ENCODE results near the gene ESYT2.
"Not testable (repeated sequence)": the region's sequence is repeated elsewhere in the genome, so short reads cannot be mapped to it uniquely, and the experiment has no call there.

ESYT2 gene

DNA sequence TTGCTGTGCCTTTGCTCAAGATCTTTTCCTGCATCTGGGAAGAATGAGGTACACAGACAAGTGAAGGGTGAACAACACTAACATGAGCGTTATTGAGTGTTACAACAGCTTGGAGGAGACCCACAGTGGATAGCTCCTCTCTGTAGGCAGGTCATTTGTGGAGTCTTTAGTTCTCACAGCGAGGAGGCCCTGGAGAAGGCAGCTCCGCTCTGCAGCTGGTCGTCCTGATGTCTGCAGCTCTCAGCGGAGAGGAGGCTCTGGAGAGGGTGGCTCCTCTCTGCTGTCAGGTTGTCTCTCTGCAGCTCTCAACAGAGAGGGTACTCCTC lies 20.1 kb upstream of the ESYT2 start:
- TF ChIP-seq CTCF (conservative IDR thresholded peaks at IDR 0.05) = no peak
- no peak overlapping the region for H3K27ac ChIP-seq

DNA sequence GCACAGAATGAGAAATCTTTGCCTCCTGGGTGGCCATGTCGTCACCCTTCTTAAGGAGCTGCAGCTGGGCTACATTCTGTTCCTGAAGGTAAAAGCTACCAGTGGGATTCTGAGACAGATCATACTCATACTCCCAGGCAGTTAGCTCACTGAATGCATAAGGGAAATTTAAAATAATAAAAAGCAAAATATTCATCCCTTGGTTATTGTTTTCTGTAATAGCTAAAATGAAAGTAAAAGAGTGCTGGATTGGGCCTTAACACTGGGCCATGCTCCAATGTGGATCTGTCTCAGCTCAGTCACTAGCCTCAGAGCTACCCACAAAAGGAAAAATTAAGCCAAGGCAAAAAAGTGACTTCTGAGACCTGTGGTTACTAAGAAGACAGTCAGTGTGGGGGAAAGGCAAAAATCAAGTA lies 18.1 kb upstream of the ESYT2 start:
- TF ChIP-seq CTCF (conservative IDR thresholded peaks at IDR 0.05) = no peak

DNA sequence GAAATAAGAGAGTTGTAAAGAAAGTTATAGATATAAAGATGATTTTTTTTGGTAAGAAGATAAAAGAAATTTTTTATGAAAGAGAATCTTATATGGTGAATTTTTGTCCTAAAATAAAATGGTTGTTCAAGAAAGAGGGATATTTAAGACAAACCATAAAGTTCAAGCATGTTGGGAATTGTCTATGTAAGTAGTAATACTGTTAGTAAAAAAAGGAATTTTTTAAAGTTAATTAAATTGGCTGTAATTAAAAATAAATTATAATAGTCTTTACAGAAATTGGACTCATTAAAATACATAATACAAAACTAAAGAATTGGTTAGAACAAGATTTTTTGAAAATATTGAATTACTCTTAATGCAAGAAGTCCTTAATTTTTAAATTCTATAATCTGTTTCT lies 17.0 kb upstream of the ESYT2 start:
- H3K27ac ChIP-seq = no peak overlapping the region
- TF ChIP-seq CTCF (conservative IDR thresholded peaks at IDR 0.05) = no peak

More for the DNA sequence above, 18.1 kb upstream of the ESYT2 start:
- no peak overlapping the region for H3K27ac ChIP-seq

- no peak for TF ChIP-seq CTCF (conservative IDR thresholded peaks at IDR 0.05)
- no peak overlapping the region for H3K27ac ChIP-seq
These were observed 14.5 kb upstream of the ESYT2 start for GRCh38 chr7:158843771-158844170.

DNA sequence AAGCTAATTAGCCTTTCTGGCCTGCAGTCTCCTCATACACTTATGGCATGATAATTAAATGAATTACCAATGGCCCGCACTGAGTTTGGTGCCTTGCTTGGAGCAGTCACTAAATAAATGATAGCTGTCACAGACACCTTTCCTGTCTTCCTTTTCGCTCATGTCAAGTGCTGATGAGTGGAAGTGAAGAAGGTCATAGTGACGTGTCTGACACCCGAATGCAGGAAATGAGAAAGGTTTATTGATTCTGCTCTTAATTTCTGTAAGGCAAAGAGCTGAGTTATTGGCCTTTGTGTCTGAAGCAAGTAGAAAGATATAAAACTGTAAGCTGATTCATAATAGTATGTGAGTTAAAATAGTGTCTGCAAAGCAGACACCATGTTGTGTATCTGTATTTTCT lies 13.2 kb upstream of the ESYT2 start:
- no peak overlapping the region for H3K27ac ChIP-seq
- no peak for TF ChIP-seq CTCF (conservative IDR thresholded peaks at IDR 0.05)

- no peak for TF ChIP-seq CTCF (conservative IDR thresholded peaks at IDR 0.05)
- H3K27ac ChIP-seq = no peak overlapping the region
These were observed 11.3 kb upstream of the ESYT2 start for GRCh38 chr7:158840604-158841003.

DNA sequence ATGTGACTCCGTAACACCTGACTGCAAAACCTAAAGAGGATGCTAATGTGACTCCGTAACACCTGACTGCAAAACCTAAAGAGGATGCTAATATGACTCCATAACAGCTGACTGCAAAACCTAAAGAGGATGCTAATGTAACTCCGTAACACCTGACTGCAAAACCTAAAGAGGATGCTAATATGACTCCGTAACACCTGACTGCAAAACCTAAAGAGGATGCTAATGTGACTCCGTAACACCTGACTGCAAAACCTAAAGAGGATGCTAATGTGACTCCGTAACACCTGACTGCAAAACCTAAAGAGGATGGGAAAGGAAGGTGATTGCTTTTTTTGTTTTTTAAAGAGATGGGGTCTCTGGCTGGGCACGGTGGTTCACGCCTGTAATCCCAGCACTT lies 9.9 kb upstream of the ESYT2 start:
- not testable (repeated sequence) for H3K27ac ChIP-seq

DNA sequence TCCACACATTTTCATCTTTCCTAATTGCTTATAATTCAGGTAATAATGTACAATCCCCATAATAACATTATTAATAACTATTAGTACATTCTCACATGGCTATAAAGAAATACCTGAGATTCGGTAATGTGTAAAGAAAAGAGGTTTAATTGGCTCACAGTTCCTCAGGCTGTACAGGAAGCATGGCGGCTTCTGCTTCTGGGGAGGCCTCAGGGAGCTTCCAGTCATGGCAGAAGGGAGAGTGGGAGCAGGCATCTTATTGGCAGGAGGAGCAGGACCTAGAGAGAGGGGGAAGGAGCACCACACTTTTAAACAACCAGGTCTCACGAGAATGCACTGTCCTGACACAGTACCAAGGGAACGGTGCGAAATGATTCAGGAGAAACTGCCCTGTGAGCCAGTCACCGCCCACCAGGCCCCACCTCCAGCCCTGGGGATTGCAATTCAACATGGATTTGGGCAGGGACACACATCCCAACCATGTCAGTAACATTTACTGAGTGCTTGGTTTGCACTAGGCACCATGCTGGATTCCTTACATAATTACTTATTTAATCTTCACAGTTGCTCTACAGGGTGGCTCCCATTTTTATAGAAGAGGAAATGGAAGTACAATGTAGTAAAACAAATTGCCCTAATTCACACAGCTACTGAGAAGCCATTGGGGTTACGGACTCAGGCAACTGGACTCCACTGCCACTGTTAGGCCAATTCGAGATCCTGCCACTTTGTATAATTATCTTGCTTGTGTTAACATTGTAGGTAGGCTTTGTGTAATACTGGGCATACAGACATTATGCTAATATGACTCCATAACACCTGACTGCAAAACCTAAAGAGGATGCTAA lies 8.7 kb upstream of the ESYT2 start:
- no peak overlapping the region for H3K27ac ChIP-seq
- TF ChIP-seq CTCF (conservative IDR thresholded peaks at IDR 0.05) = no peak

Measured in VCaP (cell line).